ENCODE measurements around the gene SPATA20.

SPATA20 gene

GRCh38 chr17:50540560-50541401 lies 6.2 kb upstream of the SPATA20 start:
- DNase-seq (ENCODE audit: low read depth): no peak

GRCh38 chr17:50541402-50541715 lies 5.6 kb upstream of the SPATA20 start:
- no peak for DNase-seq (ENCODE audit: low read depth)

- DNase-seq (ENCODE audit: low read depth): peak; percentile 65
Observed at GRCh38 chr17:50541716-50542688, 5.0 kb upstream of the SPATA20 start.

GRCh38 chr17:50542795-50543774 lies 3.9 kb upstream of the SPATA20 start:
- DNase-seq (ENCODE audit: low read depth): no peak

- DNase-seq (ENCODE audit: low read depth): no peak
Observed at GRCh38 chr17:50544516-50544915, 2.5 kb upstream of the SPATA20 start.

GRCh38 chr17:50545311-50545710 lies 1.7 kb upstream of the SPATA20 start:
- DNase-seq (ENCODE audit: low read depth): no peak

- DNase-seq (ENCODE audit: low read depth): no peak
Observed at GRCh38 chr17:50546701-50547034, 306 bp upstream of the SPATA20 start.

GRCh38 chr17:50547736-50548083 lies 736 bp downstream of the SPATA20 start:
- DNase-seq (ENCODE audit: low read depth): no peak

- DNase-seq (ENCODE audit: low read depth): no peak
Observed at GRCh38 chr17:50548831-50549230, 1.9 kb downstream of the SPATA20 start.

- no peak for DNase-seq (ENCODE audit: low read depth)
Observed at GRCh38 chr17:50549256-50549941, 2.4 kb downstream of the SPATA20 start.

GRCh38 chr17:50549969-50550368 lies 3.0 kb downstream of the SPATA20 start:
- DNase-seq (ENCODE audit: low read depth): no peak

- DNase-seq (ENCODE audit: low read depth): no peak
Observed at GRCh38 chr17:50550661-50551432, 3.9 kb downstream of the SPATA20 start.

- no peak for DNase-seq (ENCODE audit: low read depth)
Observed at GRCh38 chr17:50551433-50551815, 4.5 kb downstream of the SPATA20 start.

GRCh38 chr17:50551884-50552283 lies 4.9 kb downstream of the SPATA20 start:
- no peak for DNase-seq (ENCODE audit: low read depth)

- DNase-seq (ENCODE audit: low read depth): no peak
Observed at GRCh38 chr17:50554201-50554600, 7.2 kb downstream of the SPATA20 start.

- no peak for DNase-seq (ENCODE audit: low read depth)
Observed at GRCh38 chr17:50556803-50557202, 9.8 kb downstream of the SPATA20 start.

- no peak for DNase-seq (ENCODE audit: low read depth)
Observed at GRCh38 chr17:50557630-50558029, 10.7 kb downstream of the SPATA20 start.

GRCh38 chr17:50558091-50558490 lies 11.1 kb downstream of the SPATA20 start:
- no peak for DNase-seq (ENCODE audit: low read depth)

GRCh38 chr17:50558581-50558940 lies 11.6 kb downstream of the SPATA20 start:
- DNase-seq (ENCODE audit: low read depth): no peak

- no peak for DNase-seq (ENCODE audit: low read depth)
Observed at GRCh38 chr17:50558941-50559614, 12.1 kb downstream of the SPATA20 start.
